ENCODE measurements around the gene NEMP2. TPM values are rescaled to one million over a fixed set of nuclear protein-coding genes. Genes with fewer than 3 reads are reported as not detected.

The NEMP2 gene
- total and polyA plus RNA-seq, 2 of the 4 experiments (the other 2 are of a cell fraction): 1.1 to 1.3 TPM

GRCh38 chr2:190547886-190548285, 13.4 kb upstream of the NEMP2 start:
- H3K9me1 ChIP-seq (ENCODE audit: insufficient read depth, low read length): no peaks in the 10 kb centered on the region
- no peaks in the 10 kb centered on the region for H4K20me1 ChIP-seq (ENCODE audit: insufficient read depth, low read length)
- no peak overlapping the region for H3K4me2 ChIP-seq (ENCODE audit: low read depth, low read length)
- H3K18ac ChIP-seq (ENCODE audit: low read depth, low read length): no peak overlapping the region
- H2BK5ac ChIP-seq (ENCODE audit: low read depth, low read length, poor library complexity, severe bottlenecking): no peak overlapping the region
- H3K9me3 ChIP-seq (ENCODE audit: control insufficient read depth, insufficient read depth, low read length): no peaks in the 10 kb centered on the region
- H2AK5ac ChIP-seq (ENCODE audit: low read depth, low read length): no peak overlapping the region
- no peak overlapping the region for H4K5ac ChIP-seq (ENCODE audit: low read depth, low read length)
- H4K8ac ChIP-seq (ENCODE audit: low read depth in 2 of 2, low read length in 2 of 2): no peak overlapping the region
- H2AK9ac ChIP-seq (replicated peaks; ENCODE audit: low read depth, low read length, poor library complexity): no peak overlapping the region
- no peaks in the 10 kb centered on the region for H3K36me3 ChIP-seq (ENCODE audit: control insufficient read depth, insufficient read depth, low read length)
- ChIA-PET POLR2A (ENCODE audit: unreplicated experiment) (no interaction called here), CTCF (no interaction called here)
- H2BK120ac ChIP-seq (ENCODE audit: low read depth, low read length): no peak overlapping the region
- peaks cover 2% of the 10 kb centered on the region; the same call in 1 of the 2 replicates for H3K4me1 ChIP-seq (ENCODE audit: control insufficient read depth, insufficient read depth, low read length)
- H3K79me1 ChIP-seq (ENCODE audit: low read depth in 1 of 2, low read length in 2 of 2): no peaks in the 10 kb centered on the region
- no peak overlapping the region for H2BK15ac ChIP-seq (ENCODE audit: low read depth, low read length)
- no peak overlapping the region for H3K4me3 ChIP-seq (ENCODE audit: insufficient read depth, low read depth, low read length)
- no peak overlapping the region for H3K9ac ChIP-seq (ENCODE audit: low read depth, low read length)
- no peak overlapping the region for H3K27ac ChIP-seq (ENCODE audit: insufficient read depth, low read length)
- no peak for DNase-seq
- dilution Hi-C loops (cut with HindIII; ENCODE audit: low sequenced_read_pairs, unreplicated experiment) (no loop called here), intact Hi-C loops (cut with micrococcal nuclease) (no loop called here), in situ Hi-C loops (cut with MboI; ENCODE audit: low sequenced_read_pairs) (no loop called here)
- no peak overlapping the region for H3K14ac ChIP-seq (replicated peaks; ENCODE audit: low read depth, low read length)
- no peak overlapping the region for H4K91ac ChIP-seq (ENCODE audit: insufficient read depth, low read depth, low read length)
- no peak overlapping the region for H2BK20ac ChIP-seq (ENCODE audit: low read depth, low read length)
- TF ChIP-seq RAD21 (IDR thresholded peaks at IDR 0.05; ENCODE audit: low read length) (no peak), MXI1 (IDR thresholded peaks at IDR 0.05; ENCODE audit: borderline replicate concordance, low read depth, low read length) (no peak), NFE2L2 (IDR thresholded peaks at IDR 0.05; ENCODE audit: low read depth, low read length) (no peak), RFX5 (IDR thresholded peaks at IDR 0.05; ENCODE audit: low read depth, low read length) (no peak), USF2 (IDR thresholded peaks at IDR 0.05; ENCODE audit: low read depth, low read length) (no peak), MAZ (IDR thresholded peaks at IDR 0.05; ENCODE audit: borderline replicate concordance, low read depth, low read length) (no peak), CHD1 (IDR thresholded peaks at IDR 0.05; ENCODE audit: low read depth, low read length) (no peak), SMC3 (IDR thresholded peaks at IDR 0.05; ENCODE audit: low read depth, low read length) (no peak), CEBPB (IDR thresholded peaks at IDR 0.05; ENCODE audit: low read depth, low read length) (no peak), BHLHE40 (IDR thresholded peaks at IDR 0.05; ENCODE audit: low read depth, low read length) (no peak), MAFK (IDR thresholded peaks at IDR 0.05; ENCODE audit: low read depth, low read length) (no peak), ELK1 (IDR thresholded peaks at IDR 0.05; ENCODE audit: borderline replicate concordance, low read depth, low read length) (no peak), FOS (IDR thresholded peaks at IDR 0.05; ENCODE audit: low read depth, low read length) (no peak)
- no peak overlapping the region for H3K56ac ChIP-seq (ENCODE audit: extremely low read depth, insufficient read depth, low read length)
- H3K27me3 ChIP-seq (ENCODE audit: control insufficient read depth, insufficient read depth, low read length): no peaks in the 10 kb centered on the region
- H3K4ac ChIP-seq (ENCODE audit: low read depth, low read length): no peak overlapping the region
- no peak overlapping the region for H3K23ac ChIP-seq (ENCODE audit: low read depth, low read length)
- ATAC-seq (ENCODE audit: low read depth): no peak
- H2AFZ ChIP-seq (replicated peaks; ENCODE audit: low read length, poor library complexity): no peak overlapping the region
- no TSS peak for BruUV-seq (replicated peaks)
